B cell (primary cell): Measurements from ENCODE around the gene SASH1. TPM values are rescaled to one million over a fixed set of nuclear protein-coding genes. Genes with fewer than 3 reads are reported as not detected.

Source experiments
- ATAC-seq: fragments of 200-7000 bp; cut with Tn5 transposase; one replicate; pipeline ENCODE4 v1.10.0; 2021; ENCODE audit warnings: low read depth, mild to moderate bottlenecking, moderate number of reproducible peaks, moderate library complexity
- CTCF ChIA-PET: fragments of 350-600 bp; sonication (Branson Sonifier 250); formaldehyde crosslinking; loops from one replicate; lab custom pipeline; 2021; ENCODE audit warnings: antibody characterized with exemption, inconsistent platforms; lab: Charles Lee
- POLR2A ChIA-PET: fragments of 350-600 bp; sonication (Branson Sonifier 250); formaldehyde crosslinking; loops from one replicate; lab custom pipeline; 2021; ENCODE audit warnings: antibody characterized with exemption; lab: Charles Lee
- DNase-seq: peaks from one replicate; pipeline ENCODE4 v3.0.0; 2013
- H2AFZ ChIP-seq: 2 replicates; pipeline ENCODE4 v1.6.1; 2012; ENCODE audit warnings: mild to moderate bottlenecking, low read depth, low read length; ENCODE audit not compliant: insufficient read depth, poor library complexity, severe bottlenecking
- H3K27ac ChIP-seq, 2 donors: 1 replicate in 1 of 2; 2 replicates in 1 of 2; pipeline ENCODE4 v1.5.1; 2012 to 2013; ENCODE audit warnings: low read length in 2 of 2, mild to moderate bottlenecking in 2 of 2, moderate library complexity in 1 of 2
- H3K27me3 ChIP-seq, 4 experiments: fragments of 200-600 bp in 1 of 4; sonication (generic) in 1 of 4; replicated peaks in 1 of 4; 1 replicate in 2 of 4; 2 replicates in 2 of 4; pipeline versions ENCODE4 v1.6.1 to v1.7.0; 2013 to 2016; ENCODE audit warnings: low read length in 3 of 4, mild to moderate bottlenecking in 2 of 4, mixed read lengths in 1 of 4, moderate library complexity in 1 of 4; ENCODE audit not compliant: insufficient read depth in 4 of 4, control insufficient read depth in 3 of 4; ENCODE audit errors: control extremely low read depth in 1 of 4
- H3K36me3 ChIP-seq, 2 experiments: replicated peaks in 1 of 2; 1 replicate in 1 of 2; 2 replicates in 1 of 2; pipeline versions ENCODE4 v1.6.1 to v1.7.1; 2013; ENCODE audit warnings: low read length in 1 of 2; ENCODE audit not compliant: insufficient read depth in 2 of 2, control insufficient read depth in 1 of 2; ENCODE audit errors: control extremely low read depth in 1 of 2, extremely low read depth in 1 of 2
- H3K4me1 ChIP-seq, 2 donors: fragments of 200-600 bp in 1 of 2; sonication (generic) in 1 of 2; 1 replicate in 1 of 2; 2 replicates in 1 of 2; pipeline versions ENCODE4 v1.5.1 to v1.6.1; 2013 to 2017; ENCODE audit warnings: low read length in 2 of 2; ENCODE audit not compliant: control insufficient read depth in 2 of 2, insufficient read depth in 2 of 2
- H3K4me2 ChIP-seq: replicated peaks from 2 replicates; pipeline ENCODE3; 2012; ENCODE audit warnings: mild to moderate bottlenecking, low read depth, low read length; ENCODE audit not compliant: poor library complexity, severe bottlenecking
- H3K4me3 ChIP-seq, 5 experiments: fragments of 200-600 bp in 1 of 5; sonication (generic) in 1 of 5; 1 replicate in 3 of 5; 2 replicates in 2 of 5; pipeline versions ENCODE4 v1.5.1 to v1.7.0; 2011 to 2016; ENCODE audit warnings: low read length in 4 of 5, mild to moderate bottlenecking in 4 of 5, low read depth in 2 of 5, control low read depth in 1 of 5, moderate library complexity in 1 of 5; ENCODE audit not compliant: insufficient read depth in 1 of 5; ENCODE audit errors: control extremely low read depth in 1 of 5, extremely low read depth in 1 of 5
- H3K79me2 ChIP-seq: fragments of 200-600 bp; sonication (generic); one replicate; pipeline ENCODE4 v1.6.0; 2016; ENCODE audit warnings: low read length; ENCODE audit not compliant: control insufficient read depth, insufficient read depth
- H3K9ac ChIP-seq: fragments of 200-600 bp; sonication (generic); 2 replicates; pipeline ENCODE4 v1.6.1; 2017; ENCODE audit warnings: mild to moderate bottlenecking, low read length, moderate library complexity
- H3K9me3 ChIP-seq, 3 donors: one replicate each; pipeline versions ENCODE4 v1.6.1 to v1.7.1; 2013; ENCODE audit warnings: low read length in 2 of 3; ENCODE audit not compliant: control insufficient read depth in 2 of 3, insufficient read depth in 1 of 3; ENCODE audit errors: control extremely low read depth in 1 of 3
- H4K20me1 ChIP-seq: 2 replicates; pipeline ENCODE4 v1.6.0; 2012; ENCODE audit warnings: mild to moderate bottlenecking, low read length; ENCODE audit not compliant: insufficient read depth, control insufficient read depth, poor library complexity, severe bottlenecking
- H3K27ac Mint-ChIP-seq: one replicate; pipeline ENCODE4 v1.8.0; 2021; ENCODE audit warnings: mixed read lengths
- H3K27me3 Mint-ChIP-seq: one replicate; pipeline ENCODE4 v1.8.0; 2021; ENCODE audit warnings: mixed read lengths
- H3K4me1 Mint-ChIP-seq: one replicate; pipeline ENCODE4 v1.8.0; 2021; ENCODE audit warnings: mixed read lengths
- H3K4me3 Mint-ChIP-seq: one replicate; pipeline ENCODE4 v1.8.0; 2021; ENCODE audit warnings: mixed read lengths
- H3K9me3 Mint-ChIP-seq: one replicate; pipeline ENCODE4 v1.8.0; 2022; ENCODE audit warnings: mixed read lengths; ENCODE audit not compliant: insufficient read depth
- CTCF ChIP-seq: fragments of 200-600 bp; IDR thresholded peaks from one replicate; pipeline ENCODE4 v1.8.0; 2022; ENCODE audit warnings: antibody characterized with exemption, mild to moderate bottlenecking
- EZH2 ChIP-seq: IDR thresholded peaks from 2 replicates; pipeline ENCODE4 v1.6.1; 2012; ENCODE audit warnings: borderline replicate concordance, low read depth, mild to moderate bottlenecking, moderate library complexity, low read length; ENCODE audit not compliant: insufficient read depth, poor library complexity, severe bottlenecking
- WGBS: methylation state at CpG from one replicate; pipeline ENCODE4 v1.1.5; 2013; ENCODE audit warnings: missing lambda C conversion rate; ENCODE audit not compliant: insufficient coverage; 5-methylcytosine and 5-hydroxymethylcytosine counted together
- intact Hi-C: fragments of 100-400 bp; cut with micrococcal nuclease; formaldehyde crosslinking; loops from one replicate; pipeline ENCODE4 v1.10.0; 2022
- polyA plus RNA-seq: library from polyadenylated mRNA; depleted of rRNA; stranded (reverse); fragments of >200 nt; gene quantifications from 2 replicates; pipeline ENCODE4 v1.2.3, GENCODE V29; 2012
- total RNA-seq, 2 donors: library from RNA; stranded (reverse); fragments of 120-200 nt in 1 of 2; gene quantifications; 1 replicate in 1 of 2; 2 replicates in 1 of 2; pipeline versions ENCODE4 v1.2.3 to v1.2.4, GENCODE V29; 2013 to 2022

The SASH1 gene
- total and polyA plus RNA-seq, 2 donors (not counting 1 experiment from before 2014, with no cell fraction given), result 0.01 to 0.07 TPM

GRCh38 chr6:148422085-148422484 is 79.4 kb downstream of the SASH1 start:
- ChIA-PET CTCF (no interaction called here), POLR2A (no interaction called here)
- Histone ChIP-seq H3K27ac (no peak overlapping the region), H3K9ac (no peak overlapping the region), H4K20me1 (no peaks in the 10 kb centered on the region), H3K27me3 (no peaks in the 10 kb centered on the region), H3K9me3 (no peaks in the 10 kb centered on the region), H3K4me2 (no peak overlapping the region), H3K36me3 (no peaks in the 10 kb centered on the region), H3K4me3 (no peak overlapping the region), H3K4me1 (no peaks in the 10 kb centered on the region), H2AFZ (no peak overlapping the region), H3K79me2 (no peaks in the 10 kb centered on the region)
- Mint-ChIP-seq H3K27ac (no peak overlapping the region), H3K4me3 (no peak overlapping the region), H3K4me1 (no peaks in the 10 kb centered on the region), H3K27me3 (peaks cover 26% of the 10 kb centered on the region), H3K9me3 (no peaks in the 10 kb centered on the region)
- WGBS, result 100% methylated on average over 4 of the region's 4 CpGs
- ATAC-seq (no peak), DNase-seq (no peak)
- intact Hi-C loops, result no loop called here
- TF ChIP-seq CTCF (no peak), EZH2 (no peak)

- Mint-ChIP-seq H3K27ac (no peak overlapping the region), H3K4me1 (no peaks in the 10 kb centered on the region), H3K9me3 (no peaks in the 10 kb centered on the region), H3K27me3 (peaks cover 22% of the 10 kb centered on the region), H3K4me3 (no peak overlapping the region)
- ChIA-PET POLR2A (no interaction called here), CTCF (no interaction called here)
- Histone ChIP-seq H3K4me2 (no peak overlapping the region), H3K79me2 (no peaks in the 10 kb centered on the region), H4K20me1 (no peaks in the 10 kb centered on the region), H3K9ac (no peak overlapping the region), H3K27ac (no peak overlapping the region), H2AFZ (no peak overlapping the region), H3K4me3 (no peak overlapping the region), H3K36me3 (no peaks in the 10 kb centered on the region), H3K9me3 (no peaks in the 10 kb centered on the region), H3K4me1 (no peaks in the 10 kb centered on the region), H3K27me3 (no peaks in the 10 kb centered on the region)
- ATAC-seq (no peak), DNase-seq (no peak)
- TF ChIP-seq CTCF (no peak), EZH2 (no peak)
- WGBS, result no CpG with 5 or more reads among the region's 4 CpGs
- intact Hi-C loops, result no loop called here
Measured at GRCh38 chr6:148423133-148423532, 80.5 kb downstream of the SASH1 start.
